ENCODE results near the gene GUCA2A. TPM values are rescaled to one million over a fixed set of nuclear protein-coding genes. Genes with fewer than 3 reads are reported as not detected.
"Not testable (repeated sequence)": the region's sequence is repeated elsewhere in the genome, so short reads cannot be mapped to it uniquely, and the experiment has no call there.

Gene GUCA2A, protein sequence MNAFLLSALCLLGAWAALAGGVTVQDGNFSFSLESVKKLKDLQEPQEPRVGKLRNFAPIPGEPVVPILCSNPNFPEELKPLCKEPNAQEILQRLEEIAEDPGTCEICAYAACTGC
- total RNA-seq = not detected

GRCh38 chr1:42164551-42165420 lies at the start of gene GUCA2A:
Gene GUCA2A, minus strand, starts transcription at chr1:42164745. Its CDS starts 33 bp downstream, at chr1:42164712.
- ATAC-seq (replicated peaks in 6 of 8) = no peak
- in situ Hi-C loops (cut with MboI; ENCODE audit: low pct_unique_long_range_greater_than_20kb in 2 of 9, low sequenced_read_pairs in 9 of 9, unreplicated experiment in 9 of 9) = loop anchor here in 2 of 9 experiments (25.0 kb wide), 1 partner anchor 577 kb away; no protein-coding TSS in a partner anchor
- no peak within 1 kb of the TSS for H3K4me3 ChIP-seq
- peaks cover 3 to 12% of the 10 kb centered on the region in 2 donors for H3K4me1 ChIP-seq (replicated peaks in 1 of 2)
- 20 to 84% (median 73%) methylated on average over 1 to 11 of the region's 24 CpGs; no CpG with 5 or more reads in 4 of the 10 experiments for WGBS, 10 experiments
- no peak within 1 kb of the TSS for H3K27ac ChIP-seq

DNA sequence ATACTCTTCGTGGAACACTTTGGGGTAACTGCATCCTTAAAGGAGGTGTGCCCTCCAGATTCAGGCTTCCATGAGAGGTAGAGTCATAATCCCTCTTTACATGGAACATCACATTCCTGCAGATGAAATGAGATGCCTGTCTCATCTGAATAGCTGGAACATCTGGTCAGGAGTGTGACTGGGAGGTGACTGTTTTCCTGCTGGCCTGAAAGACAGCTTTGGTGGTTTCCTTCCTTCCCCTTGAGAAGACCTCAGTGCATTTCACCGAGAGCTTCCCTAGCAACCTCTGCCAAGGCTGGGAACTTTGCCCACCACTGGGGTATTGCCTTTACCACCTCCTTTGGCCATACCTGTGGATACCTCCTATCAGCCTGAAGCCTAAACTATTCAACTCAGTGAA lies 46.7 kb upstream of the GUCA2A start:
- ATAC-seq (replicated peaks in 6 of 8) = peak in 1 of 8 experiments; percentile 30
- 0 to 100% (median 100%) methylated on average over 1 to 2 of the region's 2 CpGs; no CpG with 5 or more reads in 5 of the 10 experiments for WGBS, 10 experiments

GRCh38 chr1:42210421-42211133 lies 46.0 kb upstream of the GUCA2A start:
- peak in 2 of 8 experiments; percentile 13 to 37 for ATAC-seq (replicated peaks in 6 of 8)
- in situ Hi-C loops (cut with MboI; ENCODE audit: low pct_unique_long_range_greater_than_20kb in 2 of 9, low sequenced_read_pairs in 9 of 9, unreplicated experiment in 9 of 9) = loop anchor here in 1 of 9 experiments (25.0 kb wide), 1 partner anchor 102 kb away; no protein-coding TSS in a partner anchor
- Histone ChIP-seq H3K27ac (no peak overlapping the region), H3K4me3 (no peak overlapping the region), H3K4me1 (replicated peaks in 1 of 2) (no peaks in the 10 kb centered on the region)
- 87 to 100% (median 97%) methylated on average over 1 to 5 of the region's 6 CpGs; no CpG with 5 or more reads in 6 of the 10 experiments for WGBS, 10 experiments

More for the DNA sequence above, 46.7 kb upstream of the GUCA2A start:
- Histone ChIP-seq H3K27ac (no peak overlapping the region), H3K4me1 (replicated peaks in 1 of 2) (no peaks in the 10 kb centered on the region), H3K4me3 (no peak overlapping the region)
- in situ Hi-C loops (cut with MboI; ENCODE audit: low pct_unique_long_range_greater_than_20kb in 2 of 9, low sequenced_read_pairs in 9 of 9, unreplicated experiment in 9 of 9) = loop anchor here in 1 of 9 experiments (25.0 kb wide), 1 partner anchor 101 kb away; no protein-coding TSS in a partner anchor

DNA sequence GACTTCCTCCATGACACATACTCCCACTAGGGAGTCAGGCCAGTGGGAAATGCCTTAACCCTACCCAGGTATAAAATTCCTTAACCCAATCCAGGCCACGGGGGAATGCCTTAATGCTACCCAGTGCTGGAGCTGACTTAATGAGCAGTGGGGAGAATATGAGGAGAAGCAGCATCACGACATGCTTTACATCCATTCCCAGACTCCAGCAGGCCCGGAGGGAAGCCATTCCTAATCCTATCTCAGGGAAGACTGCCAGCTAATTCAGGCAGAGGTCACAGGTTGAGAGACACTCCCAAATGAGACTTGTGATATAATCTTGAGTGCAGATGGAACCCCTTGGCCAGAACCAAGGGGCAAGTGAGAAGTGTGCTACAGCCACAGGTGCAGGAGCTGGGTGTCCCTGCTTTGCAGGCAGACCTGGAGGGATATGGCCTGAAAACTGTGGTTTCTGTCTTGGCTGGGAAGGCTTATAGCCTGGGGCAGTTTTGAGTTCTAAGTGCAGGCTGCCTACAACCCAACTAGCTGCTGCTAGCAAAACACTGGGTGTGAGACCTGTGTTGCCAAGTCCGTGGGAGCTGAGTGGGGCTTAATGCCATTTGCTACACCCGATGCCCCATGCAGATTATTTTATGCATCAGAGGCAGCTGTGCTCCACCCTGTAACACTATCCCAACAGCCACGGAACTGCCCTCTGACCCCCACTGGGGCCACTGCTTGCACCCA lies 45.1 kb upstream of the GUCA2A start:
- Histone ChIP-seq H3K4me1 (replicated peaks in 1 of 2) (no peaks in the 10 kb centered on the region), H3K27ac (no peak overlapping the region), H3K4me3 (no peak overlapping the region)
- 0 to 98% (median 93%) methylated on average over 1 to 6 of the region's 6 CpGs; no CpG with 5 or more reads in 4 of the 10 experiments for WGBS, 10 experiments
- ATAC-seq (replicated peaks in 6 of 8) = peak in 3 of 8 experiments; percentile 75 to 80 (median 77)
- in situ Hi-C loops (cut with MboI; ENCODE audit: low pct_unique_long_range_greater_than_20kb in 2 of 9, low sequenced_read_pairs in 9 of 9, unreplicated experiment in 9 of 9) = loop anchor here in 1 of 9 experiments (25.0 kb wide), 1 partner anchor 103 kb away; no protein-coding TSS in a partner anchor

GRCh38 chr1:42206930-42207329 lies 42.4 kb upstream of the GUCA2A start:
- in situ Hi-C loops (cut with MboI; ENCODE audit: low pct_unique_long_range_greater_than_20kb in 2 of 9, low sequenced_read_pairs in 9 of 9, unreplicated experiment in 9 of 9) = loop anchor here in 1 of 9 experiments (25.0 kb wide), 1 partner anchor 105 kb away; no protein-coding TSS in a partner anchor

DNA sequence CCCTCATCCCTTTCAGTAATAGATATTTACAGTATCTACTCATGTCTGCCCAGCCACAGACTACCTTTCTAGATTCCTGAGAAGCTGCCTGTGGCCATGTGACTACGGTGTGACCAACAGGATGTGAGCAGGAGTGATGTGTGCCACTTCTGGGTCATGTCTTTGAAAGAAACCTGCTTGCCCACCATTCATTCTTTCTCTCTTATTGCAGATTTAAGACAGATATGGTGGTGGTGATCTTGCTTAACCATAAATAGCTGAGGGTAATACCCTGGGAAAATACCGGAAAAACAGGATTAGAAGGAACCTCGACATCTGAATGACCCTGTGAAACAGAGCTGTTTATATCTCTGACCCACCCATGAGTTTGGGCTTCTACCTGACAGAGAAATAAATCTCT lies 41.6 kb upstream of the GUCA2A start:
- Histone ChIP-seq H3K4me1 (replicated peaks in 1 of 2) (no peaks in the 10 kb centered on the region), H3K4me3 (no peak overlapping the region), H3K27ac (no peak overlapping the region)
- ATAC-seq (replicated peaks in 6 of 8) = no peak
- 95 to 100% (median 100%) methylated on average over 1 to 3 of the region's 3 CpGs; no CpG with 5 or more reads in 2 of the 10 experiments for WGBS, 10 experiments
- in situ Hi-C loops (cut with MboI; ENCODE audit: low pct_unique_long_range_greater_than_20kb in 2 of 9, low sequenced_read_pairs in 9 of 9, unreplicated experiment in 9 of 9) = loop anchor here in 1 of 9 experiments (25.0 kb wide), 1 partner anchor 106 kb away; no protein-coding TSS in a partner anchor

More at GRCh38 chr1:42206930-42207329, 42.4 kb upstream of the GUCA2A start:
- not testable (repeated sequence) for H3K27ac ChIP-seq; ATAC-seq (replicated peaks in 6 of 8); H3K4me3 ChIP-seq; H3K4me1 ChIP-seq (replicated peaks in 1 of 2)
- WGBS, 10 experiments = 83 to 100% (median 100%) methylated on average over 1 to 2 of the region's 2 CpGs

DNA sequence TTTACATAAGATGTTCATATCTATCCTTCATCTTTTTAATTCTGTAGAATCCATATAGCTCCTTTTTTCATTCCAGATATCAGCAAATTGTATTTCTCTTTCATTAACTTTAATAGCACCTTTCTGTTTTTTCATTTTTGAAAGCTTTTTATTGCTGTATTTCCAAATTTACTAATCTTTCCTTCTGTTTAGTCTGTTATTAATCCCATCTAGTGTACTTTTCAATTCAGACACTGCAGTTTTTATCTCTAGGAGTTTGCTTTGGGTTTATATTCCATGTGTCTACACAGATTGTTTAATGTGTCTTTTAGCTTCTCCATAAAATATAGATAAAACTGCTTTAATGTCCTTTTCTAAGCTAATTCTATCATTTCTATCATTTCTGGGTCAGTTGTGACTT lies 37.4 kb upstream of the GUCA2A start:
- ATAC-seq (replicated peaks in 6 of 8) = no peak
- no peaks in the 10 kb centered on the region for H3K4me1 ChIP-seq (replicated peaks in 1 of 2)
- H3K4me3 ChIP-seq = no peak overlapping the region
- in situ Hi-C loops (cut with MboI; ENCODE audit: low pct_unique_long_range_greater_than_20kb in 2 of 9, low sequenced_read_pairs in 9 of 9, unreplicated experiment in 9 of 9) = loop anchor here in 1 of 9 experiments (25.0 kb wide), 1 partner anchor 110 kb away; no protein-coding TSS in a partner anchor
- H3K27ac ChIP-seq = no peak overlapping the region

DNA sequence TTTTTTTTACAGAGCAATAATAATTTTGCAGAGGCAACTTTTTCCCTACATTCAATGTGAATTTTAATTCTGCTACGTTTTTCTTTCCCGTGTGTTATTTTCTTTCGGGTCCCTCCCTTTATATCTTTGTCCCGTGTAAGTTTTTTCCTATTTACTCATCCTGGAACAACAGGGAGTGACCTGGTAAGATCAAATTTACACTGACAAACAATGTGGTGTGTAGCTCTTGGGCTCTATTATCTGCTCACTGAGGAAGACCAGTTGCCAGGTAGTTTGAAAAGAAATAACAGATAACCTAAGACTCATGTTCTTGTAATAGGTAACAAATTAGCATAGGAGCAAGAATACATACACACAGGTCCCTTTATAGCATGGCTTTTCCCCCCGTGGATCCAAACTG lies 33.7 kb upstream of the GUCA2A start:
- no peak overlapping the region for H3K4me3 ChIP-seq
- ATAC-seq (replicated peaks in 6 of 8) = no peak
- no peak overlapping the region for H3K27ac ChIP-seq
- 87 to 97% (median 93%) methylated on average over 4 to 5 of the region's 5 CpGs for WGBS, 10 experiments
- in situ Hi-C loops (cut with MboI; ENCODE audit: low pct_unique_long_range_greater_than_20kb in 2 of 9, low sequenced_read_pairs in 9 of 9, unreplicated experiment in 9 of 9) = no loop called here
- no peaks in the 10 kb centered on the region for H3K4me1 ChIP-seq (replicated peaks in 1 of 2)

DNA sequence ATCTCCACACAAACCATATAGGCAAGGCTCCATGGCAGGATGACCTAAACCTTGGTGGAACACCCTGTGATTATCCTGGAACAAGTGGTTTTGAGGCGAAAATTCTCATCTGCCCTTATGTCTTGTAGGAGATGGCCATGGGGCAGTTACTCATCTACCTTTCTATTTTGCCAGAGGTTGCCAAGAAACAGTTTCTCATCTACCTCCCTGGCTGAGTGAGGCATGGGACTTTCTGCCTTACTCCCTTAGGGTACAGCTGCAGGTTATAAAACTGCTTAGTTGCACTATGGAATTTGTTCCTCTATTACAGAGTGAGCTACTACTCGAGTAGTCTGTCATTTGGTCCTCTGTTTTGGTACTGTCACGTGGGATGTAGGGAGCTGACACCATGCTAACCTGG lies 31.3 kb upstream of the GUCA2A start:
- Histone ChIP-seq H3K4me1 (replicated peaks in 1 of 2) (no peaks in the 10 kb centered on the region), H3K4me3 (no peak overlapping the region), H3K27ac (no peak overlapping the region)
- no peak for ATAC-seq (replicated peaks in 6 of 8)
- in situ Hi-C loops (cut with MboI; ENCODE audit: low pct_unique_long_range_greater_than_20kb in 2 of 9, low sequenced_read_pairs in 9 of 9, unreplicated experiment in 9 of 9) = no loop called here
- WGBS, 10 experiments = 71 to 100% (median 97%) methylated on average over 1 to 3 of the region's 3 CpGs; no CpG with 5 or more reads in 3 of the 10 experiments

DNA sequence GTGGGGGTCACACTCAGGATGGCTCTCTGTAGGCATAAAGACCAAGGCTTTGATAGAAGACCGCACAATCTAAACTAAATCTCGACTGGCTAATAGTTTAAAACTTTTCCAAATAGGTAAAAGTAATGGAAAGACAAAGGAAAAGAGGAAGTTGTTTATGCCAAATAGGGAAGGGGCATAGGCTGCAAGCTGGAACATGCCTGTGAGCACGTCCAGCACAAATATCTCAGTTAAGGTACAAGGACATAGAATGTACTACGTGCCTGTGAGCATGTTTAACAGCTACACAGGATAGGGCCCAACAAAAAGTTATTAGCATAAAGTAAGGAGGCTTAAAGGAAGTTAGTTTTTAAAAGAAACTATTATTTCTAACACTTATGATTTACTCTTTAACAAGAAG lies 27.6 kb upstream of the GUCA2A start:
- H3K4me3 ChIP-seq = no peak overlapping the region
- no peaks in the 10 kb centered on the region for H3K4me1 ChIP-seq (replicated peaks in 1 of 2)
- H3K27ac ChIP-seq = no peak overlapping the region
- in situ Hi-C loops (cut with MboI; ENCODE audit: low pct_unique_long_range_greater_than_20kb in 2 of 9, low sequenced_read_pairs in 9 of 9, unreplicated experiment in 9 of 9) = no loop called here
- WGBS, 10 experiments = 84 to 96% (median 90%) methylated on average over 2 to 4 of the region's 4 CpGs; no CpG with 5 or more reads in 1 of the 10 experiments
- ATAC-seq (replicated peaks in 6 of 8) = no peak

- Histone ChIP-seq H3K27ac (no peak overlapping the region), H3K4me3 (no peak overlapping the region), H3K4me1 (replicated peaks in 1 of 2) (peaks cover 0 to 6% of the 10 kb centered on the region in 2 donors)
- in situ Hi-C loops (cut with MboI; ENCODE audit: low pct_unique_long_range_greater_than_20kb in 2 of 9, low sequenced_read_pairs in 9 of 9, unreplicated experiment in 9 of 9) = no loop called here
- 60 to 100% (median 97%) methylated on average over 2 to 8 of the region's 8 CpGs; no CpG with 5 or more reads in 5 of the 10 experiments for WGBS, 10 experiments
- ATAC-seq (replicated peaks in 6 of 8) = no peak
Observed at GRCh38 chr1:42191319-42191718, 26.8 kb upstream of the GUCA2A start.
